ENCODE data around the gene CPT1A.

GRCh38 chr11:68762481-68762880, 79.2 kb downstream of the CPT1A start:
- TF ChIP-seq CTCF (IDR thresholded peaks at IDR 0.05) (no peak), POLR2A (IDR thresholded peaks at IDR 0.05) (no peak), EP300 (IDR thresholded peaks at IDR 0.05) (no peak)

Measured in ovary (tissue), 3 donors.